Upper lobe of left lung (tissue), 4 donors: ENCODE measurements around the gene MDM2.

Experiments
- CTCF ChIP-seq, 6 experiments: fragments of 450-650 bp in 4 of 6; fragments of 200-600 bp in 2 of 6; sonication (generic) in 2 of 6; IDR thresholded peaks; one replicate each; pipeline ENCODE4 v1.5.1; 2016 to 2019; ENCODE audit warnings: antibody characterized with exemption in 6 of 6
- POLR2AphosphoS5 ChIP-seq, 2 donors: sonication (generic); formaldehyde crosslinking; IDR thresholded peaks; one replicate each; pipeline ENCODE4 v1.5.1; 2017; ENCODE audit warnings: antibody characterized with exemption in 2 of 2

GRCh38 chr12:68779280-68779679 lies 28.7 kb upstream of the MDM2 start:
- TF ChIP-seq CTCF (IDR thresholded peaks at IDR 0.05): no peak
- TF ChIP-seq POLR2AphosphoS5 (IDR thresholded peaks at IDR 0.05): no peak
